HG02973 (cell line): ENCODE measurements around the gene FRMD1.

Experiments used
- ATAC-seq: cut with Tn5 transposase; IDR thresholded peaks from one replicate; pipeline ENCODE4 v1.9.1; 2021; ENCODE audit warnings: moderate library complexity; ENCODE audit not compliant: unreplicated experiment

Gene FRMD1

GRCh38 chr6:168013250-168013915 is 65.6 kb downstream of the FRMD1 start:
- no peak for ATAC-seq

- ATAC-seq, result no peak
These were observed 66.4 kb downstream of the FRMD1 start for GRCh38 chr6:168012431-168013249.

GRCh38 chr6:168011291-168011690 is 67.7 kb downstream of the FRMD1 start:
- no peak for ATAC-seq

- ATAC-seq, result no peak
These were observed 69.7 kb downstream of the FRMD1 start for GRCh38 chr6:168009331-168009730.

GRCh38 chr6:168007592-168008338 is 71.2 kb downstream of the FRMD1 start:
- ATAC-seq, result no peak

- ATAC-seq, result no peak
These were observed 73.2 kb downstream of the FRMD1 start for GRCh38 chr6:168005796-168006195.

GRCh38 chr6:168004945-168005344 is 74.1 kb downstream of the FRMD1 start:
- no peak for ATAC-seq

- no peak for ATAC-seq
These were observed 75.0 kb downstream of the FRMD1 start for GRCh38 chr6:168004023-168004422.
